Activated CD8-positive, alpha-beta memory T cell treated with anti-CD3 and anti-CD28 coated beads for 24 hours (primary cell): Measurements from ENCODE around the gene ATE1.
"Not testable (repeated sequence)": the region's sequence is repeated elsewhere in the genome, so short reads cannot be mapped to it uniquely, and the experiment has no call there.

ENCODE experiments used
- DNase-seq: peaks from one replicate; pipeline ENCODE4 v3.0.0-alpha.2; 2020

ATE1 gene

DNA sequence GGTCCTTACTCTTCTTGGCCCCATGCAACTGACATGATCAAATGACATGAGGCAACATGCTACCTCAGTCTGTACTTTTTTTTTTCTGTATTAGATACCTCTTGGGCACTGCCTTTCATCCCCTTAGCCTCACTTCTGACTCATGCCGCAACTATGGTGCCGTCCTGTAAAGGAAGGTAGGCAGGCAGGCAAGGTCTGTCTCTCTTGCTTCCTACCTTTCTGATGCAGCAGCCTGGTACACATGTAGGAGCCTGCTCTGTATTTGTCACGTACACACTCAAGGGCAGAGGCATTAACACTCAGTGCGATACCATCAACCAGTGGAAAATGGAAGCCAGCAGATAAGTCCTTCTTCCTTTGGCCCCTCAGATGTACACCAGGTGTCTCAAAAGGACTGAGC is 146.7 kb downstream of the ATE1 start:
- DNase-seq = no peak

DNA sequence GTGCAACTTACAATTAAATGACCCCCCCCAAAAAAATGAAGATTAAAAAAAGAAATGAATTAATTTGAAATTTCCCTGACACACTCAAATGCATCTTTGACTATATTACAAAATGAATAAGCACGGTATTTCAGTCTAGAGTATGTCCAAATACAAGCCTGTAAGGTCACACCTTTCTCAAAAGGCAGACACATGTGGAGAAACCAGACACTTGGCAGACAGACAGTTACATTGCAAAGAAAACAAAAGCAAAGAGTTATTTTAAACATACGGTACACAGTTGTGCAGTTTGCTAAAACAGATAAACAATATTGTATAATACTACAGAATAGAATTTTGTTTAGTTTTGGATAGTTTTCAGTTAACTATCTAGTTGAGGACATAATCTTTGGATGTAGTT is 153.0 kb downstream of the ATE1 start:
- no peak for DNase-seq

DNA sequence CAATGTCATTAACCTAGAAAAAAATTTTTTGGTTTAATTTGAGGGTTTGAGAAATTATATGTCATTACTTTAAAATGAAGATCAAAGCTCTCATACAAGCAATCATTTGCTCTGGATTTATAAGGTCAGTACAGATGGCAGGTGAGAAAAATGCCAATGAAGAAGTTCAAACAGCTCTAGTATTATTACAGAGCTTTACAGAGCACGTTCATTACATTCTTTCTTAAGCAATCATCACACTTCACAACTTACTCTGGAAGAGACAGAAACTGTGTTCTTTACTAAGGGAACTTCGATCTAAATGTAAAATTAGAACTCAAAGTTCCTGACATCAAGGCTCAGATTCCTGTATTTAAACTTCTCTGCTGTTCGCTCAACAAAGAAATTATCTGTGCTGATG is 153.4 kb downstream of the ATE1 start:
- DNase-seq = no peak

DNA sequence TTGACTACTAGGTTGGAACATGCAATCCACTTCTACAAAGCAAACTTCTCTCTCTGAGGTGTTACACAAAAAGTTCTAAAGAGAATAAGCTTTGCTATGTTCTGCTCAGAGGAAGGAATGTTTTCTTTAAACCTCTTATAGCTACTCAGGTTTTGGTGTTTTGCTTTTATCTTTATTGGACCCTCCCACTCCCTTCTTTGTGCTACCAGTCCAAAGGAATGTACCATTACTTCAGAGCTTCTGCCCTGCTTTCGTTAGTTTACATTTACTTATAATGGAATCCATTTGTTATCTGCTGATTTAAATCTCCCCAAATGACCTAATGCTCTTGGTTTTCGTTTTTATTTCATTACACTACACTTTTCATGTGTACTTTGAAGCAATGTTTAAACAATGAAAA is 154.9 kb downstream of the ATE1 start:
- DNase-seq = no peak

DNA sequence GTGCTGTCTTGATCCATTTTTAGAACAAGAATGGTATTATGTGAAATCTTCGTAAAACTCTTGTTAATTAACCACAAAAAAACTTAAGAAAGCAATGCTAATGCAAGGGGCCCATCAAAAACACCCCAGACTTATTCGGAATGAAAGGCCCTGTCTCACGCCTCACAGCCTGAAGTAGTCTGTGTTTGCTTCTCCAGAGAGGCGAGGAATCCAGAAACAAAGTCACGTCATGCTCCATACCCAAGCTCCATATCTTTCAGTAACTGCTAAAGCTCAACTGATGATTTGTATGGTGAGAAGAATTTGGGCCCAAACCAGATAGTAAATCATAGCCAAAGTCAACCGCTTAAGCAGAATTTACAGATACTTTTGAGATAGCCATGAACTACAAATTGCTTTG is 155.4 kb downstream of the ATE1 start:
- no peak for DNase-seq

DNA sequence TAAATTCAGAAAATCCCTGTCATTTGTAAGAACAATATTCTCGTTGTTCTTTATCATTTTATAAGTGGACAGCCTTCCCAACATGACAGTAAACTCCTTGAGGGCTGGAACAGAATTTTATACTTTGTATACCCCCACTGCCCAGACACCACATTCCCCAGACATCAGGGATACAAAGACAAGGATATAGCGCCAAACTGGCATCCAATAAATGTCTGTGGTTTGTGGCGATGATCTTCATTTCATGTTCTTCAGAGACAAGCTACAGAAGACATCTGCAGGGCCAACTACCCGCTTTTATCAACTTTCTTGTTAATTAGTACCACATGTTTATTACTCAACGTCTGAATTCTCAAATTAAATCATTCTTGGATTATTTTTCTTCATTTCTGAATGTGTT is 155.9 kb downstream of the ATE1 start:
- no peak for DNase-seq

DNA sequence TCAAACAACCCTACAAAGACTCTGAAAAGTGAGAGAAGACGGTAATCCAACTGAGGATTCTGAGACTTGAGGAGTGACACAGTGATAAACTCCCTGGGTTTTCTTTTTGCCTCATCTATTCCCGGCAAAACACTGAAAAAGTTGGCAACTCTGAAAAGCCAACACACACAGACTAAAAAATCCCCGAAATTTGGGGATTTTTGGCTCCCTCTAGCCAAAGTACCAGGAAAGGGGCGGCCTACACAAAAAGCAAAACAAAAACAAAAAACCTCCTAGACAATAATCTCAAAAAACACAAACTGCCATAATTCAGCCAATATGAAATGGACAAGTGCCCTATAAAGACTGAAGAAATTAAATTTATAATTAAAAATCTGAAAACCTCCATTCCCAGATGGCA is 161.4 kb downstream of the ATE1 start:
- no peak for DNase-seq

DNA sequence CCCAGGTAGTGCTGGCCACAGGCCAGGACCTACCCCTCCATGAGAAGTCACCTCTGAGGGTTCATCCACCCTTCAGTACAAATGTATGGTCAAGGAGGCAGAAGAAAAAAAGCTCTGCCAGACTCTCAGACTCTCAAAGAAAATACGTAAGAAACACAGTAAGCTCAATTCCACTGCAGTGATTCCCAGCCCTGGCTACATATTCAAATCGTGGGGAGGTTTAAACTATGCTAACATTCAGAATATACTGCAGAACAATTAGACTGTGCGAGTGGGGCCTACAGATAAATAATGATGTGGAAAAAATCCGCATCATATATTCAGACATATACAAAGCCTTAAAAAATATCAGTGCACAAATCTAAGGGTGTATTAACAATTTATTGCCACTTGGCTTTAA is 162.6 kb downstream of the ATE1 start:
- no peak for DNase-seq

DNA sequence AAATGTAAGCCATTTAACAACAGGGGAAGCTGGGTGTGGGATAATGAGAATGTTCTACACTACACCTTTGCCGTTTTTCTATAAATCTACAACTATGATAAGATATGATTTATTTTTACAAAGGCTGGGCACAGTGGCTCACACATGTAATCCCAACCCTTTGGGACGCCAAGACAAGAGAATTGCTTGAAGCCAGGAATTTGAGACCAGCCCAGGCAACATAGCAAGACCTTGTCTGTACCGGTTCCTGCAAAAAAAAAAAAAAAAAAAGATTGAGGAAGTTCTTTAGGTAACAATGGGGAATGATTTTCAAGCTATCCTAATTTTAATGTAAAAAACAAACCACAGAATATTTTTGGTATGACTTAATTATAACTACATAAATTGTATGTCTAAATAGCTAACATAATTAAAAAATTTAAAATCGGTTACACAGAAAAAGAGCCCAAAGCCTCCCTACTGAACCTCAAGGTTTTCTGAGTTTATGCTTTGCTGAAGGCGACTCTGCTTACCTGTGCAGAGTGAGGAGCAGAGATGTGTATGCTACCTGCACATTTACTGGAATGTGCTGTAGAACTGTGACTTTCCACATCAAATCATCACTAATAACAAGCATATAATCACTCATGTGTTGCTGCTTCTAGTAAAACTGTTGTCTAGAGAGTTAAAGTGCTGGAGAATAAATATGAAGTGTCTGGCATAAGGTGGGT is 163.4 kb downstream of the ATE1 start:
- no peak for DNase-seq

DNA sequence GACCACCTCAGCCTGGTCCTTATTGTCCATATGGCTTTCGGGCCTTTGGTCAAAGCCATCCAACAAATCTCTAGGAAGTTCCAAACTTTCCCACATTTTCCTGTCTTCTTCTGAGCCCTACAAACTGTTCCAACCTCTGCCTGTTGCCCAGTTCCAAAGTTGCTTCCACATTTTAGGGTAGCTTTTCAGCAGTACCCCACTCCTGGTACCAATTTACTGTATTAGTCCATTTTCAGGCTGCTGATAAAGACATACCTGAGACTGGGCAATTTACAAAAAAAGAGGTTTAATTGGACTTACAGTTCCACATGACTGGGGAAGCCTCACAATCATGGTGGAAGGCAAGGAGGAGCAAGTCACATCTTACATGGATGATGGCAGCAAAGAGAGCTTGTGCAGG is 170.6 kb downstream of the ATE1 start:
- not testable (repeated sequence) for DNase-seq

DNA sequence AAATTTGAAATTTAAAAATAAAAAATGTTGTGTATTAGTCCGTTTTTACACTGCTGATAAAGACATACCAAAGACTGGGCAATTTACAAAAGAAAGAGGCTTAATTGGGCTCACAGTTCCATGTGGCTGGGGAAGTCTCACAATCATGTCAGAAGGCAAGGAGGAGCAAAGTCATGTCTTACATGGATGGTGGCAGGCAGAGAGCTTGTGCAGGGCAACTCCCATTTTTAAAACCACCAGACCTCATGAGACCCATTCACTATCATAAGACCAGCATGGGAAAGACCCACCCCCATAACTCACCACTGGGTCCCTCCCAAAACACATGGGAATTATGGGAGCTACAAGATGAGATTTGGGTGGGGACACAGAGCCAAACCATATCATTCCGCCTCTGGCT is 172.3 kb downstream of the ATE1 start:
- DNase-seq = not testable (repeated sequence)

DNA sequence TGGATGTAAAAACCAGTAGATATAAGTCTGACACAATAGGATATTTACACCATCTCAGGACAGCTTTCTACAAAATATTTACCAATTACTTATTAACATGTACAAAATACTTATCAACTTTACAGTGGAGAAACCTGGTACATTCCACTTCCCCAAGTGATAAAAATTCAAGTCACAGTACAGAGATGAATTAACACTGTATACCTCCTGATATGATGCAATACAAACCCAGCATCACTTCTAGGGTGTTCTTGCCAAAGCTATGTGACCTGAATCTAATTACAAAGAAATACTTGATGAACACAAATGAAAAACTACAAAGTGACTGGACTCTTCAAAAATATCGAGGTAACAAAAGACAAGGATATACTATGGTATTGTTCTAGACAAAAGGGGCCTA is 173.2 kb downstream of the ATE1 start:
- no peak for DNase-seq

DNA sequence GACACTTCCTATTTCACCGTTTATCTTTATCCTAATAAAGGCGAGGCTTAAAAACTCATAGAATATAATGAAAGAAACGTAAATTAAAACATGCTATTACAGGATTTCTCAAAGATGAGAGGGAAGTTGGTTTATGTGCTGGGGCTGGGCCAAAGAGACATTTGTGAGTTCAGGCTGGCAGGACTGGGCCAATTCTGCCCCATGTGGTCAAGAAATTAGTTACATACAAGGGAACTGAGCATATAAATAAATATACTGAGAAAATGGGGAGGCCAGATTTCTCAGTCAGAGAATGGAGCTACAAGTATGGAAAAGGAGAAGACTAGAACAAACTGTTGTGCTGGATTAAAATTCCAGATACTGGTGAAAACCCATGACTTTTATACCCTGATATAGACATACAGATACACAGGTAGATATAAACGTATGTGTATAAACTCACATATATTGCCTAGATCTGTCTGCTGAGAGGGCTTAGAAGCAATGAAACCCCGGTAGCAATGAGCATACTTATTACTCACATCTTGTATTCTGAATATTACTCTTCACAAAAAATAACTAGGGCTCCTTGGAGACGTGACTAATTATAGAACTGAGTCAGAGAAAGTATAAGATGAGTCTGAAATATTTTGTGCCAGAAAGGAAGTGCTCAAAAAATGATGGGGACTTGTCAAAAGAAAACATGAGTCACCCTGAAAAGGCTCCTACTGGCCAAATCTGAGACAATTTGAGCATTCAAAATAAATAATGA is 173.9 kb downstream of the ATE1 start:
- DNase-seq = no peak

DNA sequence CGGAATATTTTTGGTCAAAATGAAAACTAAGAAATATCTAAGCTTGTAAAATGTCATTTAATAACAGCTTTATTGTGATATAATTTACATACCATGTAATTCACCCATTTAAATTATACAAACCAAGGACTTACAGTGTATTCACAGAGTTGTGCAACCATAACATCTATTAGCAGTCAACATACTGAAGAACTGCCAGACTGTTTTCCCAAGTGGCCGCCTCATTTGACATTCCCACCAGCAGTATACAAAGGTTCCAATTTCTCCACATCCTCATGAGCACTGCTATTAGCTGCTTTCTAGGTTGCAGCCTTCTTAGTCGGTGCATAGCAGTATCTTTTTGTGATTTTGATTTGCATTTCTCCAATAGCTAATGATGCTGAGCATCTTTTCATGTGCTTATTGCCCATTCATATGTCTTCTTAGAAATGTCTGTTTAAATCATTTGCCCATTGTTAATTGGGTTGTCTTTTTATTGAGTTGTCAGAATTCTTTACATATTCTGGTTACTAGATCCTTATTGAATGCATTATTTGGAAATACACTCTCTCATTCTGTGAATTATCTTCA is 176.6 kb downstream of the ATE1 start:
- DNase-seq = no peak

DNA sequence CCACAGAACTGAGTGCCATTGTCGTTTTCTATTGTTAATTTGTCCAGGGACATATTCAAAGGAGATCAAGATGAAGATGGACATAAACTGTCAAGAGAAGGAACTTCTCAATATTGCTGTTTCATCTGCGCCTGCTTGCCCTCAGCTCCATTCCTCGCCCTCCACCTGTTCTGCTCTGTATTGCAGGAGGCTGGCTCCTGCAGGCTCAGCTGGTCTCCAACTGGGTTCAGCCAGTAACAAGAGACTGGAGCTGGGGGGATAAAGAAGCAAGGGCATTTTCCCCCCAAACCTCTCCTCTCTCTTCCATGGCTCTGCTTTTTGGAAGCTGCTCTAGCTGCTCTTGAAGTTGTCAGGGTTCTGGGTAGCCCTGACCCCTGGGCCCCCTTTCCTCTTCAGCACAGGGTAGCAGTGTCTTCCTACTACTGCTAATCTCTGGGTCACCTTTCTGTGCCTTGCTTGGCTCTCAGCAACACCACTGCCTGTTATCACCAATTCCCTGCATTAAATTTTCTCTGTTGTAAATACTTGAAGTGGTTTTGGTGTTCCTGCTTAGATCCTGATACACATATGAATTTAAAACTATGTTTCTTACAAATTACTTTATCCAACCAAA is 180.6 kb downstream of the ATE1 start:
- no peak for DNase-seq

DNA sequence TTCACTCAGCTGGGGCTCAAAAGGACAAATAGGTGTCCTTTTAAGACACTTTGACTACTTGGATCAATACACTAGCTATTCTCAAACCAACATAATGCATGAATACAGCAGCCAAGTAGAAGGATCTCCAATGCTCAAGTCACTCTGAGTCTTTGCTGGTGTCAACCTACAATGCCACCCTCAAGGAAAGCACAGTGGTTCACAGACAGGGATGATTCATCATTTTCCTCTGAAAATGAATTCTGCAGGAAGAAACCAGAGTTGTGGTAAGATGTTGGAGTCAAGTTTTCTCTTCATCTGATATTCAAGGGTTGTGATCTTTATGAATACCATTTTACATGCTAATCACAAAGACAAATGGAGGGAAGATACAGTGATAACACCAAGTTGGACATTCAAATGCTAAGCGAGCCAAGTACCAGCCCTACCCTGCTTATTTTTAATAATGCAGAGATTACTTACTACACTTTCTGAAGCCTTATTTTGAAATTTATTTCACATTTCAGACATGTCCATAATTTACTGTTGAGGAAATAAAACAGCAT is 186.5 kb downstream of the ATE1 start:
- DNase-seq = no peak

DNA sequence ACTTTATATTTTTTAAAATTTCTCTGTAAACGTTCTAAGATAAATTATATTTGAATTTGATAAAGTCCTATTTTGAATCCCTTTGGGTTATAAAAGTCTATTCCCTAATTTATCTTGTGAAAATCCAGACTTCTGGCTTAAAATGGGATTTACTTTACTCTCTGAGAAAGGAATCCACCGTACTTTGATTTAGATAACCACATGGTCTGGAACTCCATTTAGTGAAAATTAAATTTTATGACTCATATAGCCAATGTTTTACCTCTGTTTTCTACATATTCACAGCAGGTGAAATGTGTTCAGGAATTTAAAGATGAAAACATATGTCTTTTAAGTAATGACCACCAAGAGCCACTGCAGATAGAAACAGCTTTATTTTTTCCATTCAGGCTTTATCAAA is 187.8 kb downstream of the ATE1 start:
- DNase-seq = no peak

DNA sequence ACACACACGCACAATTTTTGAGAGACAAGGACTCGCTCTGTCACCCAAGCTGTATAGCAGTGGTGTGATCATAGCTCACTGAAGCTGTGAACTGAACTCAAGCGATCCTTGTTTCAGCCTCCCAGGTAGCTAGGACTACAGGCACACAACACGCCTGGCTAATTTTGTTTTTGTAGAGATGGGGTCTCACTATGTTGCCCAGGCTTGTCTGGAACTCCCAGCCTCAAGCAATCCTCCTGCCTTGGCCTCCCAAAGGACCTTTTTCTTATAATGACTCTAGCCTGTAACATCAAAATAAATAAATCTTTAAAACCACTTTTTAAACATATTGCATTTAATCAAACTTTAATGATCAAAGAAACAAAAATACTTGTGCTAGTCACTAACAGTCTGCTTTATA is 188.7 kb downstream of the ATE1 start:
- DNase-seq = no peak

DNA sequence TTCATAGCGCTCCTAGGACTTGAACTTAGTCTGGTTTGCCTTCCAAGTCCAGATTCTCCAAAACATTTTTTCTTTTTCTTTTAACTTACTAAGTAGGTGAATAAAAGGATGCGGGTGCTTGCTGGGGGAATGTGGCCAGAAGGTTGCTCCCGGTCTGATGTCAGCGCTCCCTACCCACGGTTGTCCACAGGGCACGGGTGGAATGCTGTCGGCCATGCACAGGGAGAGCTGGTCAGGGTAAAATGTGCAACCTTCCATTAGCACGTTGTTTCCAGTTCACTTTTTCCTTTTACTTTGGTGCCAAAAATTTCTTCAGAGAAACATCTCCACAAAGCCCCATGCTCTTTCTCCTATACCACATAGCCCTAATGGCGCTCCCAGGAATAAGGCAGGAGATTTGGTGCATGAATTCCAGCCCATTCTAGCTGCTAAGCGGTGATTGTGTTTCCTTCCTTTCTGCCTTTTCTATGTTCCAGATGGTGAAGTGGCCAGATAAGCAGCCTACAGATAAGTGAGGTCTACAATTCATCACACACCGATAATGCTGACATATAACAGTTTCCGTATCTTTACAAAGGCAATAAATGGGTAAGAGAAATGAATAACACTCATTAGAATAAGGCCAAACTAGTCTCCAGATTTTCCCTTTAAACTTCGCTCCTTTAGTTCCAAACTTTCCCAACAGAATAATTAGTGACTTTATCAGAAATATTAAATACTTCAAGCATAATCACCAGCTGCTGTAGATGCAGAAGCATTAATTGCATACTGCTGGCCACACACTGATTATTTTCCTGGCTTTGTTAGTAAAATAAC is 191.3 kb downstream of the ATE1 start:
- no peak for DNase-seq

DNA sequence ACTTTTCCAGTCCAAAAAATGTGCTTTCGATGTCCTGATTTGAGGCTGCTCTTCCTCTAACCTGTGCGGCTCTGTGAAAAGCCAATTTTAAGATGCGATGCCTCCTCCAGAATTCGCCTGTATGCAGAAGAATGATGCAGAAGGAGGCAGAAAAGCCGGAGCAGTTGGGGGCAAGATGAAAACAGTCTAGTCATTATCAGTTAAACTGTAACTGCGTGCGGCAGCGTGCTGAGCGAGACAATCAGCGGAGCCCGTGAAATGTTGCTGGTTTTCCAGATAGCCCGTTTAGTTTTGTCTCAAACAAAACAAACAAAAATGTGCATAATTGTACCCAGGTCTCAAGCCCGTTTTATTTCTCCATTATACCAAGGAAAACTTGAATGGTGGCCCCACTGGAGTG is 192.6 kb downstream of the ATE1 start:
- DNase-seq = no peak

DNA sequence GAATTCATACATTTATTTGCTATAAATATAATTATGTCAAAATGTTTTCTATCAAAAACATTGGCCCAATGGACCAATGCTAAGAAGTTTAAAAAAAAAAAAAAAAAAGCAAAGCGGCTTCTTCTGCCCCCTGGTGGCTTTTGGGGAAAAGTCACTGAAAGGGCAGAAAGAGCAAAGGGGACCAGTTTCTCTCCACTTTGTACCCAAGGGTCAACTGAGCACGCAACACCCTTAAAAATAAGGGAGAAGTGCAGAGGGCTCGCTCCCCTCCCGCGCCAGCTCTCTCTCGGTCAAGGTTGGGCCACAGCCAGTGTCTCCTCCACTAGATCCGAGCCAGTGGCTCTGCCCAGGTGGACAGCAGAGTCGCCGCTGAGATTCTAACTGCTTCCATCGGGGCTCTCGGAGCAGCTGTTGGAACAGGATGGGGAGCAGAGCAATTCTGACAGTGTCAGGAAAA is 193.2 kb downstream of the ATE1 start:
- DNase-seq = no peak

DNA sequence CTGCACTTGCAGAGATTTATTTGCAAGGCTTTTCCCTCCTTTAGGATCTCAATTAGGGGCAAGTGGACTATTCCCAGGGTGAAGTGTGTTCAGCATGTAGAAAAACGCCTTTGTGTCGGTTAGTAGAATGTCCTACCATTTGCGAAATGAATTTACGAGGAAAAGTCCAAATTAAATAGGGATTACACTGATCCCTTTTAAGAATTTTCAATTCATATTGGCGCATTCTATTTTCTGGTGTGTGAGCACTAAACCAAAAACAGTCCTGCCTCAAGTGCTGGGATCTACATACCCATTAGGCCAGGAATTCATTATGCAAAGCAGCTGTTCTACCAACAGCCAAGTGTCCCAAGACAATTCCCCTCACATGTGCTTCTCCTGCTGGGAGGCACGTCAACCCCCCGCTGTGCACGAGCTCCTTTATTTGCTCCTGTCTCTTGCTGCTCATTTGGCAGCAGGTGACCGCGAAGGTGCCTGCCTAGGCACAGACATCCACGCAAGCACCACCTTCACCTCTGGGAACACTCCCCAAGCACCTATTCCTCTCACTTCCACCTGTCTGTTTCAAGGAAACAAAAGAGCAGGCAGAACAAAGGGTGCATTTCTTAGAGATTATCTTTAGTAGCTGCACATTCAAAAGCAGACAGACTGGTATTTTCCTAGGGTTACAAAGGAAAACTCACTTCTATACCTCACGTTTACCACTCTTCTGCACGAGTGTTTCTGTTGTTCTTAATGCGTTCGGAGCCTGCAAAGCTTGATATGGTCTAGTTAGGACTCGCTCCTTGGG is 195.0 kb downstream of the ATE1 start:
- DNase-seq = no peak
